ENCODE results near the gene STPG3.

The STPG3 gene

DNA sequence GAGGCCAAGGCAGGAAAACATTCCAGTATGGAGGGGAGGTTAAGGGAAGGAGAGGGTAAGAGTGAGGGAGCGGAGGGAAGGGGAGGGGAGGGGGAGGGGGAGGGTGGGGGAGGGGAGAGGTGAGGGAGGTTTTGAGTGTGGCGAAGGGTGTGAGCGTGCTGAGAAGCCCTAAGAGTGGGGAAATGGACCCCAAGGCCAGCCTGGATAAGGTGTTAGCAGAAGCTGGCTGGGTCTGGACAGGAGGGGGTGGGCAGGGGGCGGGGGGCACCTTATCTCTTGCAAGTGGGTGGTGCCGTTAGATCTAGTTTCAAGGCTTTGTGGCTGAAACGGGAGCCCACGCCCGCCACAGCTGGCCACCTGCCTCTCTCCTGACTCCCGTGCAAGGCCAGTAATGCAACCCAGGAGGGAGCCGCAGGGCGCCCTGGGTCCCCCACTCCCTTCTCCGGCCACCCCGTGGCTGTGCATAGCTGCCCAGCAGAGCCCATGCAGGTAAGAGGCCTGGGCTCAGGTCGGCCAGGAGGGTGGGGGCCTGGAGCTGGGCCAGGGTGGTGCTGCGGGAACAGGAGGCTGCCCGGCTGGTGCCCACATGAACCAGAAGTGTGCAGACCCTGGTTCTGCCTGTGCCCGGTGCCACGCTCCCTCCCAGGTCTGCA, 23.1 kb upstream of the STPG3 start:
- no peak overlapping the region for H3K4me2 ChIP-seq (ENCODE audit: low read depth, low read length)
- no peaks in the 10 kb centered on the region for H4K20me1 ChIP-seq (ENCODE audit: insufficient read depth, low read length)
- no peak for DNase-seq
- H3K79me2 ChIP-seq (ENCODE audit: low read length) = no peaks in the 10 kb centered on the region
- H3K9ac ChIP-seq (ENCODE audit: low read length) = no peak overlapping the region
- no peaks in the 10 kb centered on the region; the same call in 1 of the 2 replicates for H3F3A ChIP-seq (ENCODE audit: insufficient read depth, low read length)
- no peaks in the 10 kb centered on the region for H3K36me3 ChIP-seq (replicated peaks; ENCODE audit: insufficient read depth, low read length)
- H3K9me2 ChIP-seq (replicated peaks; ENCODE audit: insufficient read depth, low read length) = no peaks in the 10 kb centered on the region
- peaks cover 50% of the 10 kb centered on the region for H3K27me3 ChIP-seq (replicated peaks; ENCODE audit: insufficient read depth, low read length)
- no peak overlapping the region for H3K27ac ChIP-seq (ENCODE audit: low read length)
- no peak overlapping the region for H2AFZ ChIP-seq (ENCODE audit: low read length)
- TF ChIP-seq EZH2 (optimal IDR thresholded peaks at IDR 0.05; ENCODE audit: low read depth, low read length) = no peak
- peaks cover 9% of the 10 kb centered on the region; the same call in 1 of the 2 replicates for H3K4me1 ChIP-seq (ENCODE audit: low read length)
- no peaks in the 10 kb centered on the region for H3K9me3 ChIP-seq (replicated peaks; ENCODE audit: insufficient read depth, low read length)
- H3K4me3 ChIP-seq (ENCODE audit: low read length) = no peak overlapping the region

DNA sequence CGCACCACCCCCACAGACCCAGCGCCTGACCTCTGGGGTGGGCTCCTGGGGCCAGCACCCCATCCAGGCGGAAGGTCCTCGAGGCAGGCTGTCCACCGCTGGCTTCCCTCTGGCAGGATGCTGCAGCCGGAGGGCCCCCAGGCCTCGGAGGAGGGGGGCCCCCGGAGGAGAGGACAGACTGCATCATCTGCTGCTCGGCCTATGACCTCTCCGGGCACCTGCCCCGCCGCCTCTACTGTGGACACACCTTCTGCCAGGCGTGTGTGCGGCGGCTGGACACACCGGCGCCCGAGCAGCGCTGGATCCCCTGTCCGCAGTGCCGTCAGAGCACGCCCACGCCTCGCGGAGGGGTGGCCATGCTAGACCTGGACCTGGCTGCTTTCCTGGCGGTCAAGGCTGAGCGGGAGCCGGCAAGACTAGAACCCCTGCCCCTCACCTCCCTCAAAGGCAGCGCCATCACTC, 22.5 kb upstream of the STPG3 start:
- TF ChIP-seq, protein P1, sequence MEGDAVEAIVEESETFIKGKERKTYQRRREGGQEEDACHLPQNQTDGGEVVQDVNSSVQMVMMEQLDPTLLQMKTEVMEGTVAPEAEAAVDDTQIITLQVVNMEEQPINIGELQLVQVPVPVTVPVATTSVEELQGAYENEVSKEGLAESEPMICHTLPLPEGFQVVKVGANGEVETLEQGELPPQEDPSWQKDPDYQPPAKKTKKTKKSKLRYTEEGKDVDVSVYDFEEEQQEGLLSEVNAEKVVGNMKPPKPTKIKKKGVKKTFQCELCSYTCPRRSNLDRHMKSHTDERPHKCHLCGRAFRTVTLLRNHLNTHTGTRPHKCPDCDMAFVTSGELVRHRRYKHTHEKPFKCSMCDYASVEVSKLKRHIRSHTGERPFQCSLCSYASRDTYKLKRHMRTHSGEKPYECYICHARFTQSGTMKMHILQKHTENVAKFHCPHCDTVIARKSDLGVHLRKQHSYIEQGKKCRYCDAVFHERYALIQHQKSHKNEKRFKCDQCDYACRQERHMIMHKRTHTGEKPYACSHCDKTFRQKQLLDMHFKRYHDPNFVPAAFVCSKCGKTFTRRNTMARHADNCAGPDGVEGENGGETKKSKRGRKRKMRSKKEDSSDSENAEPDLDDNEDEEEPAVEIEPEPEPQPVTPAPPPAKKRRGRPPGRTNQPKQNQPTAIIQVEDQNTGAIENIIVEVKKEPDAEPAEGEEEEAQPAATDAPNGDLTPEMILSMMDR (IDR thresholded peaks at IDR 0.05; ENCODE audit: low read length) = no peak
- TF ChIP-seq EZH2phosphoT487 (IDR thresholded peaks at IDR 0.05; ENCODE audit: low read length) (no peak), EZH2 (optimal IDR thresholded peaks at IDR 0.05; ENCODE audit: low read depth, low read length) (no peak)
- Histone ChIP-seq H3K36me3 (replicated peaks; ENCODE audit: insufficient read depth, low read length) (no peaks in the 10 kb centered on the region), H3K9me2 (replicated peaks; ENCODE audit: insufficient read depth, low read length) (no peaks in the 10 kb centered on the region), H3K9me3 (replicated peaks; ENCODE audit: insufficient read depth, low read length) (no peaks in the 10 kb centered on the region), H3K27ac (ENCODE audit: low read length) (no peak overlapping the region), H3K4me1 (ENCODE audit: low read length) (peaks cover 9% of the 10 kb centered on the region; the same call in 1 of the 2 replicates), H4K20me1 (ENCODE audit: insufficient read depth, low read length) (no peaks in the 10 kb centered on the region), H3K4me2 (ENCODE audit: low read depth, low read length) (no peak overlapping the region), H3F3A (ENCODE audit: insufficient read depth, low read length) (no peaks in the 10 kb centered on the region), H3K27me3 (replicated peaks; ENCODE audit: insufficient read depth, low read length) (peaks cover 55% of the 10 kb centered on the region), H3K9ac (ENCODE audit: low read length) (no peak overlapping the region), H3K4me3 (ENCODE audit: low read length) (no peak overlapping the region), H2AFZ (ENCODE audit: low read length) (no peak overlapping the region), H3K79me2 (ENCODE audit: low read length) (no peaks in the 10 kb centered on the region)
- DNase-seq = no peak

DNA sequence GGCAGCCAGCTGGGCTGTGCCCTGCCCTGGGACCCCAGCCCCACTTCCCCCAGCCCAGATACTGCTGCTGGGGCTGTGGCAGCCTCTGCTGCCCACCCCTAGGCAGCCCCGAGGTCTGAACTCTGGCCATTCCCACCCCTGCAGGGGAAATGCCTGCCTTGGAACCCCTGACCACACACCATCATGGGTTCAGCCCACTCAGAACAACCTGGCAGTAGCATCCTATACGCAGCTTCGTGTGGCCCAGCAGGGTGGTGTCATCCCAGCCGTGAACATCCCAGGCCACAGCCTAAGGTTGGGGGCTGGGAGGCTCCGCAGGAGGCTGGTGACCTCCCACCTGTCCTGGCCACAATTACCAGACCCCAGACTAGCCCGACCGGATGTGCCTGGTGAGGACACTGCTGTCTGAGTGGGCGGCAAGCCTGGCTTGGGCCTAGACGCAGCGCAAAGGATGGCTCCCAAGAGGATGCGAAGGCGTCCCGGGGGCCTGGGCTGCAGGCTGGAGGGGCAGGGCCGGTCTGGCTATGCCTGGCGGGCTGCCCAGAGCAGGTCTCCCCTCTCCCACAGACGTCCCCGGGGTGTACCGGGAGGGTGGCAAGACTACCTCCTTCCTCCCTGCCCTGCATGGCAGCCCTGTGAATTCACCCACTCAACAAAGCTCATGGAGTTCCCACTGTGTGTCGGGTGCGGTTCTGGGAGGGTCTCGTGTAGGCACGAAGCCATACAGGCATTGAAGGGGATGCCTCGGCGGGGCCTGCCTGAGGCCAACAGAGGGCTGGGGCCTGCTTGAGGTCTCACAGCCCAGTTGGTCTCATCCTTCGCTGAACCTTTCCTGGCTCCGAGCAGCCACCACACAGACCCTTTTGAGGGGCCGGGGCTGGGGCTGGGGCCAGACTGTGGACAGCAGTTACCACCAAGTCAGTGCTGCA, 21.9 kb upstream of the STPG3 start:
- Histone ChIP-seq H2AFZ (ENCODE audit: low read length) (no peak overlapping the region), H3K4me2 (ENCODE audit: low read depth, low read length) (no peak overlapping the region), H3F3A (ENCODE audit: insufficient read depth, low read length) (no peaks in the 10 kb centered on the region), H3K27me3 (replicated peaks; ENCODE audit: insufficient read depth, low read length) (peaks cover 58% of the 10 kb centered on the region), H3K4me1 (ENCODE audit: low read length) (peaks cover 5% of the 10 kb centered on the region; the same call in 1 of the 2 replicates), H3K79me2 (ENCODE audit: low read length) (no peaks in the 10 kb centered on the region), H3K9me3 (replicated peaks; ENCODE audit: insufficient read depth, low read length) (no peaks in the 10 kb centered on the region), H3K9ac (ENCODE audit: low read length) (no peak overlapping the region), H4K20me1 (ENCODE audit: insufficient read depth, low read length) (no peaks in the 10 kb centered on the region), H3K9me2 (replicated peaks; ENCODE audit: insufficient read depth, low read length) (no peaks in the 10 kb centered on the region), H3K4me3 (ENCODE audit: low read length) (no peak overlapping the region), H3K36me3 (replicated peaks; ENCODE audit: insufficient read depth, low read length) (no peaks in the 10 kb centered on the region), H3K27ac (ENCODE audit: low read length) (no peak overlapping the region)
- DNase-seq = no peak
- TF ChIP-seq EZH2phosphoT487 (IDR thresholded peaks at IDR 0.05; ENCODE audit: low read length) (no peak), EZH2 (optimal IDR thresholded peaks at IDR 0.05; ENCODE audit: low read depth, low read length) (no peak)
- TF ChIP-seq, protein P1 (IDR thresholded peaks at IDR 0.05; ENCODE audit: low read length) = no peak

Measured in MM.1S (cell line).